ENCODE measurements around the gene P4HA2.
"Not testable (repeated sequence)": the region's sequence is repeated elsewhere in the genome, so short reads cannot be mapped to it uniquely, and the experiment has no call there.

Gene P4HA2

GRCh38 chr5:132156413-132156812 lies 71.2 kb downstream of the P4HA2 start:
- no peak for ATAC-seq (ENCODE audit: low read depth)

GRCh38 chr5:132150565-132150964 lies 77.1 kb downstream of the P4HA2 start:
- ATAC-seq (ENCODE audit: low read depth) (no peak), DNase-seq (ENCODE audit: low spot score) (no peak)
- Histone ChIP-seq H3K27ac (ENCODE audit: poor library complexity, severe bottlenecking) (no peak overlapping the region), H3K9me3 (ENCODE audit: severe bottlenecking) (peaks cover 3% of the 10 kb centered on the region), H3K36me3 (ENCODE audit: low read depth) (no peaks in the 10 kb centered on the region), H3K27me3 (ENCODE audit: insufficient read depth, poor library complexity, severe bottlenecking) (no peaks in the 10 kb centered on the region), H3K4me1 (ENCODE audit: insufficient read depth, poor library complexity, severe bottlenecking) (no peaks in the 10 kb centered on the region), H3K4me3 (ENCODE audit: severe bottlenecking) (no peak overlapping the region)
- TF ChIP-seq, protein P1, sequence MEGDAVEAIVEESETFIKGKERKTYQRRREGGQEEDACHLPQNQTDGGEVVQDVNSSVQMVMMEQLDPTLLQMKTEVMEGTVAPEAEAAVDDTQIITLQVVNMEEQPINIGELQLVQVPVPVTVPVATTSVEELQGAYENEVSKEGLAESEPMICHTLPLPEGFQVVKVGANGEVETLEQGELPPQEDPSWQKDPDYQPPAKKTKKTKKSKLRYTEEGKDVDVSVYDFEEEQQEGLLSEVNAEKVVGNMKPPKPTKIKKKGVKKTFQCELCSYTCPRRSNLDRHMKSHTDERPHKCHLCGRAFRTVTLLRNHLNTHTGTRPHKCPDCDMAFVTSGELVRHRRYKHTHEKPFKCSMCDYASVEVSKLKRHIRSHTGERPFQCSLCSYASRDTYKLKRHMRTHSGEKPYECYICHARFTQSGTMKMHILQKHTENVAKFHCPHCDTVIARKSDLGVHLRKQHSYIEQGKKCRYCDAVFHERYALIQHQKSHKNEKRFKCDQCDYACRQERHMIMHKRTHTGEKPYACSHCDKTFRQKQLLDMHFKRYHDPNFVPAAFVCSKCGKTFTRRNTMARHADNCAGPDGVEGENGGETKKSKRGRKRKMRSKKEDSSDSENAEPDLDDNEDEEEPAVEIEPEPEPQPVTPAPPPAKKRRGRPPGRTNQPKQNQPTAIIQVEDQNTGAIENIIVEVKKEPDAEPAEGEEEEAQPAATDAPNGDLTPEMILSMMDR (IDR thresholded peaks at IDR 0.05; ENCODE audit: poor library complexity, severe bottlenecking), result no peak

More at GRCh38 chr5:132156413-132156812, 71.2 kb downstream of the P4HA2 start:
- Histone ChIP-seq H3K27ac (ENCODE audit: poor library complexity, severe bottlenecking) (no peak overlapping the region), H3K4me3 (ENCODE audit: severe bottlenecking) (no peak overlapping the region), H3K27me3 (ENCODE audit: insufficient read depth, poor library complexity, severe bottlenecking) (no peaks in the 10 kb centered on the region), H3K36me3 (ENCODE audit: low read depth) (no peaks in the 10 kb centered on the region), H3K9me3 (ENCODE audit: severe bottlenecking) (peaks cover 3% of the 10 kb centered on the region), H3K4me1 (ENCODE audit: insufficient read depth, poor library complexity, severe bottlenecking) (no peaks in the 10 kb centered on the region)
- TF ChIP-seq, protein P1 (IDR thresholded peaks at IDR 0.05; ENCODE audit: poor library complexity, severe bottlenecking), result no peak
- no peak for DNase-seq (ENCODE audit: low spot score)

GRCh38 chr5:132147663-132148062 lies 80.0 kb downstream of the P4HA2 start:
- Histone ChIP-seq H3K27ac (ENCODE audit: poor library complexity, severe bottlenecking) (no peak overlapping the region), H3K9me3 (ENCODE audit: severe bottlenecking) (peaks cover 8% of the 10 kb centered on the region), H3K4me1 (ENCODE audit: insufficient read depth, poor library complexity, severe bottlenecking) (no peaks in the 10 kb centered on the region), H3K4me3 (ENCODE audit: severe bottlenecking) (no peak overlapping the region), H3K36me3 (ENCODE audit: low read depth) (no peaks in the 10 kb centered on the region), H3K27me3 (ENCODE audit: insufficient read depth, poor library complexity, severe bottlenecking) (no peaks in the 10 kb centered on the region)
- TF ChIP-seq, protein P1 (IDR thresholded peaks at IDR 0.05; ENCODE audit: poor library complexity, severe bottlenecking), result no peak
- no peak; the same call in 2 of the 3 replicates for ATAC-seq (ENCODE audit: low read depth)
- no peak for DNase-seq (ENCODE audit: low spot score)

DNA sequence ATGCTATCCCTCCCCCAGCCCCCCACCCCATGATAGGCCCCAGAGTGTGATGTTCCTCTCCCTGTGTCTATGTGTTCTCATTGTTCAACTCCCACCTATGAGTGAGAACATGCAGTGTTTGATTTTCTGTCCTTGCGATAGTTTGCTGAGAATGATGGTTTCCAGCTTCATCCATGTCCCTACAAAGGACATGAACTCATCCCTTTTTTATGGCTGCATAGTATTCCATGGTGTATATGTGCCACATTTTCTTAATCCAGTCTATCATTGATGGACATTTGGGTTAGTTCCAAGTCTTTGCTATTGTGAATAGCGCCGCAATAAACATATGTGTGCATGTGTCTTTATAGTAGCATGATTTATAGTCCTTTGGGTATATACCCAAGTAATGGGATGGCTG lies 82.3 kb downstream of the P4HA2 start:
- DNase-seq (ENCODE audit: low spot score); H3K4me3 ChIP-seq (ENCODE audit: severe bottlenecking); ATAC-seq (ENCODE audit: low read depth): not testable (repeated sequence)

GRCh38 chr5:132143148-132143547 lies 84.5 kb downstream of the P4HA2 start:
- no peak overlapping the region for H3K27ac ChIP-seq (ENCODE audit: poor library complexity, severe bottlenecking)
- H3K27me3 ChIP-seq (ENCODE audit: insufficient read depth, poor library complexity, severe bottlenecking), result no peaks in the 10 kb centered on the region
- DNase-seq (ENCODE audit: low spot score) (no peak), ATAC-seq (ENCODE audit: low read depth) (no peak)
- TF ChIP-seq, protein P1 (IDR thresholded peaks at IDR 0.05; ENCODE audit: poor library complexity, severe bottlenecking), result no peak
- no peaks in the 10 kb centered on the region for H3K36me3 ChIP-seq (ENCODE audit: low read depth)
- H3K4me3 ChIP-seq (ENCODE audit: severe bottlenecking), result no peak overlapping the region
- peaks cover 8% of the 10 kb centered on the region for H3K9me3 ChIP-seq (ENCODE audit: severe bottlenecking)
- peaks cover 5% of the 10 kb centered on the region for H3K4me1 ChIP-seq (ENCODE audit: insufficient read depth, poor library complexity, severe bottlenecking)

More for the DNA sequence above, 82.3 kb downstream of the P4HA2 start:
- H3K9me3 ChIP-seq (ENCODE audit: severe bottlenecking); H3K27ac ChIP-seq (ENCODE audit: poor library complexity, severe bottlenecking); H3K4me1 ChIP-seq (ENCODE audit: insufficient read depth, poor library complexity, severe bottlenecking); H3K27me3 ChIP-seq (ENCODE audit: insufficient read depth, poor library complexity, severe bottlenecking); H3K36me3 ChIP-seq (ENCODE audit: low read depth): not testable (repeated sequence)

Measured in RWPE2 (cell line).